Stromal cell of bone marrow (primary cell): Measurements from ENCODE around the gene SSNA1.
A peak's percentile ranks its signal among the peaks of the same experiment; 100 is the strongest.
"Not testable (repeated sequence)": the region's sequence is repeated elsewhere in the genome, so short reads cannot be mapped to it uniquely, and the experiment has no call there.

Experiments
- DNase-seq: peaks from one replicate; pipeline ENCODE4 v3.0.0-alpha.2; 2012; ENCODE audit warnings: low read depth

Gene SSNA1

GRCh38 chr9:137231372-137232039, 43.0 kb downstream of the SSNA1 start:
- no peak for DNase-seq

DNA sequence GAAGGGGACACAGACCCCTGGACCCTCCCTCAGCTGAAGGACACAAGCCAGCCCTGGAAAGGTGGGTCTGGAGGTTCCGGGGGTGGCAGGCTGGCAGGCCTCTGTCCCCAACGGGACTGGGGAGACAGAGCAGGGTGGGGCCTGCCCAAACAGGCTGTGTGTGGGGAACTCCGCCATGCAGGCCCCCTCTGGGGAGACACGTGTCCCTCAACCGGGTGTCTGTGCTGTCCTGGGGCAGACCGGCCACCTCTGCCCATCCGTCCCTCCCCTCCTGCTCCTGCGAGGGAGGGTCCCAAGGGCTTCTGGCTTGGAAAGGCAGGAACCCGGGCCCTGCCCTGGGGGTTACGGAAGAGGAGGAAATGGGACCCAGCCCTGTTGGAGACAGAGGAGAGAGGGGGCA, 43.6 kb downstream of the SSNA1 start:
- no peak for DNase-seq

DNA sequence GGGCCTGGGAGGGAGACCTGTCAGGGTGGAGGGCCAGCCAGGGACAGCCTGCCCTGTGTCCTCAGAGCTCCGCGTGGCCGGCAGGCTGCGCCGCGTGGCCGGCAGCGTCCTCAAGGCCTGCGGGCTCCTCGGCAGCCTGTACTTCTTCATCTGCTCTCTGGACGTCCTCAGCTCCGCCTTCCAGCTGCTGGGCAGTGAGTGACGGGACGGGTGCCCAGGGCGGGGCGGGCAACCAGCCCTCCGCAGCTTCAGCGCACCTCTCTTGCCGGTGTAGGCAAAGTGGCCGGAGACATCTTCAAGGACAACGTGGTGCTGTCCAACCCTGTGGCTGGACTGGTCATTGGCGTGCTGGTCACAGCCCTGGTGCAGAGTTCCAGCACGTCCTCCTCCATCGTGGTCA, 44.0 kb downstream of the SSNA1 start:
- no peak for DNase-seq

GRCh38 chr9:137233143-137233980, 44.9 kb downstream of the SSNA1 start:
- no peak for DNase-seq

DNA sequence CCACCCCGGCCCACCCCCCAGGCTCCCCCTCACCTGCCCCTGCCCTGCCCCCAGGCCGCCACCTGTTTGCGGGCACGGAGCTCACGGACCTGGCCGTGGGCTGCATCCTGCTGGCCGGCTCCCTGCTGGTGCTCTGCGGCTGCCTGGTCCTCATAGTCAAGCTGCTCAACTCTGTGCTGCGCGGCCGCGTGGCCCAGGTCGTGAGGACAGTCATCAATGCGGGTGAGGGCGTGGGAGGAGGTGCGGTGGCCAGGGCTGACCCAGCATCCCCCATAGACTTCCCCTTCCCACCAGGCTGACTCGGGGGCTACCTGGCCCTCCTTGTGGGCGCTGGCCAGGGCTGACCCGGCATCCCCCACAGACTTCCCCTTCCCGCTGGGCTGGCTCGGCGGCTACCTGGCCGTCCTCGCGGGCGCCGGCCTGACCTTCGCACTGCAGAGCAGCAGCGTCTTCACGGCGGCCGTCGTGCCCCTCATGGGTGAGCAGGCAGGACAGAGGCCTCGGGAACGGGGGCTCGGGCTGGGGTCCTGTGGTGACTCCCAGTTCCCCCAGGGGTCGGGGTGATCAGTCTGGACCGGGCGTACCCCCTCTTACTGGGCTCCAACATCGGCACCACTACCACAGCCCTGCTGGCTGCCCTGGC, 45.7 kb downstream of the SSNA1 start:
- no peak for DNase-seq

GRCh38 chr9:137234758-137235423, 46.4 kb downstream of the SSNA1 start:
- DNase-seq: no peak

DNA sequence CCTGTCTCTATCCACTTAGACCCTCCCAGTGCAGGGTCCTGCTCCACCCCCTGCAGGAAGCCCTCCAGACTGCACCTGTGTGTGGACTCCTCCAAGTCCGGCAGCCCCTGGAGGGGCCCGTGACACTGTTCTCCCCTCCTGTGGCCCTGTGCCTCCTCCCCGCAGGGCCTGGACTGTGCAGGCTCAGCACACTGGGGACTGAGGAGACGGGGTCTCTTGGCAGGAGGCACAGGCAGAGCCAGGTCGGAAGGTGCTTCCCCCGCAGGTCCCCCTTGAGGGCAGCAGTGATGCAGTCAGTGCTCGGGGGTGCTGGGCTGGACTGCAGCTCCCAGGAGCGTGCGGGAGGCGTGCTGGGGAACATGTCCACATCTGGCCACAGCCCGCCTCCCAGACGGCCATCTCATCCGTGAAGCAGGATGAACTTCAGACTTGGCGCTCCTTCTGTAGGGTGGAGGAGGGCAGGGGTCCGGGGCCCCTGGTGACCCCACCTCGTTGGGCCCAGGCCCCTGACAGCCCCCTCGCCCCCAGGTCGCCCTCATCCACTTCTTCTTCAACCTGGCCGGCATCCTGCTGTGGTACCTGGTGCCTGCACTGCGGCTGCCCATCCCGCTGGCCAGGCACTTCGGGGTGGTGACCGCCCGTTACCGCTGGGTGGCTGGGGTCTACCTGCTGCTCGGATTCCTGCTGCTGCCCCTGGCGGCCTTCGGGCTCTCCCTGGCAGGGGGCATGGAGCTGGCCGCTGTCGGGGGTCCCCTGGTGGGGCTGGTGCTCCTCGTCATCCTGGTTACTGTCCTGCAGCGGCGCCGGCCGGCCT, 47.2 kb downstream of the SSNA1 start:
- no peak for DNase-seq

DNA sequence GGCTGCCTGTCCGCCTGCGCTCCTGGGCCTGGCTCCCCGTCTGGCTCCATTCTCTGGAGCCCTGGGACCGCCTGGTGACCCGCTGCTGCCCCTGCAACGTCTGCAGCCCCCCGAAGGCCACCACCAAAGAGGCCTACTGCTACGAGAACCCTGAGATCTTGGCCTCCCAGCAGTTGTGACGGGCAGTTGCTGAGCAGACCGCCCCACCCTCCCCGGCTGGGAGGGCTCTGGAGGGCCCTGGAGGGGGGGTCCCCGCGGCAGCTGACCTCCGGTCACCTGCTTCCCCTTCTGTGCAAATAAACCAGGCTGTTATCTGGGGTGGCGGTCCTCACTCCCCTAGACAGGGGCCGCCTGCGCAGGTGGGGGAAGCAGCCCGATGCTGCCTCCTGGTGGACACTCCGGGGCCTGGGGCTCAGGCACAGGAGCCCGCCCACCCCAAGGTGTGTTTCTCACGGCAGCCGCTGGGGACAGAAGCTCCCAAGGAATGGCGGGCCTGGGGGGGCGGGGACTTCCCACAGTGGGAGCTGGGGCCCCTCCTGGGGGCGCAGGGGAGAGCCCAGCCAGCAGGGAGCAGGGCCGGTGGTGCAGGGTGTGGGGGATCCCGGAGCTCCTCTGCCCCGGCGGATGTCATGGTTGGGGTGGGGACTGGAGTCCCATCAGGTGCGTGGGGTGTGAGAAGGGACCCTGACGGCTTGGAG, 47.9 kb downstream of the SSNA1 start:
- DNase-seq: peak; percentile 40

- no peak for DNase-seq
Measured at GRCh38 chr9:137236936-137237421, 48.5 kb downstream of the SSNA1 start.

- no peak for DNase-seq
Measured at GRCh38 chr9:137237759-137238726, 49.6 kb downstream of the SSNA1 start.

DNA sequence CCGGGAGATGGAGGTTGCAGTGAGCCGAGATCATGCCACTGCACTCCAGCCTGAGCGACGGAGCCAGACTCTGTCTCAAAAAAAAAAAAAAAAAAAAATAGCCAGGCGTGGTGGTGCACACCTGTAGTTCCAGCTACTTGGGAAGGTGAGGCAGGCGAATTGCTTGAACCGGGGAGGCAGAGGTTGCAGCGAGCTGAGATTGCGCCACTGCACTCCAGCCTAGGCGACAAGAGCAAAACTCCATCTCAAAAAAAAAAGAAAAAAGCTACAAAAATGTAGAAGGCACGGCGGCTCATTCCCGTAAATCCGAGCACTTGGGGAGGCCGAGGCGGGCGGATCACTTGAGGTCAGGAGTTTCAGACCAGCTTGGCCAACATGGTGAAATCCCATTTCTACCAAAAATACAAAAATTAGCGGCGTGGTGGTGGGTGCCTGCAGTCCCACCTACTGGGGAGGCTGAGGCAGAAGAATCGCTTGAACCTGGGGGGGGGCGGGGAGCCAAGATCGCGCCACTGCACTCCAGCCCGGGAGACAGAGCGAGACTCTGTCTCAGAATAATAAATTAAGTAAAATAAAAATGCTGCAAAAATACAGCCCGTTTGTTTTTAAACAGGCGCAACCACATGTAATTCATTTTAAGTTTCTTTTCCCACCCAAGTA, 51.2 kb downstream of the SSNA1 start:
- not testable (repeated sequence) for DNase-seq
